HG03460 (cell line): Measurements from ENCODE around the gene ADH4.
"Not testable (repeated sequence)": the region's sequence is repeated elsewhere in the genome, so short reads cannot be mapped to it uniquely, and the experiment has no call there.

Source experiments
- ATAC-seq: cut with Tn5 transposase; IDR thresholded peaks from one replicate; pipeline ENCODE4 v1.9.1; 2021; ENCODE audit not compliant: unreplicated experiment

Gene ADH4

GRCh38 chr4:99135541-99136162 is 8.4 kb downstream of the ADH4 start:
- no peak for ATAC-seq

- ATAC-seq = no peak
These were observed 9.5 kb downstream of the ADH4 start for GRCh38 chr4:99134586-99134985.

- no peak for ATAC-seq
These were observed 12.7 kb downstream of the ADH4 start for GRCh38 chr4:99131378-99131777.

- ATAC-seq = no peak
These were observed 17.7 kb downstream of the ADH4 start for GRCh38 chr4:99126376-99126775.

- ATAC-seq = no peak
These were observed 23.1 kb downstream of the ADH4 start for GRCh38 chr4:99121008-99121407.

GRCh38 chr4:99120501-99120900 is 23.6 kb downstream of the ADH4 start:
- ATAC-seq = no peak

- no peak for ATAC-seq
These were observed 26.0 kb downstream of the ADH4 start for GRCh38 chr4:99117876-99118693.

- ATAC-seq = not testable (repeated sequence)
These were observed 26.8 kb downstream of the ADH4 start for GRCh38 chr4:99117122-99117841.

GRCh38 chr4:99109286-99109685 is 34.8 kb downstream of the ADH4 start:
- ATAC-seq = not testable (repeated sequence)

GRCh38 chr4:99104153-99104552 is 39.9 kb downstream of the ADH4 start:
- no peak for ATAC-seq

GRCh38 chr4:99103166-99103565 is 40.9 kb downstream of the ADH4 start:
- ATAC-seq = no peak

GRCh38 chr4:99102634-99103033 is 41.5 kb downstream of the ADH4 start:
- ATAC-seq = no peak

- ATAC-seq = no peak
These were observed 43.2 kb downstream of the ADH4 start for GRCh38 chr4:99100876-99101275.

GRCh38 chr4:99099814-99100213 is 44.3 kb downstream of the ADH4 start:
- not testable (repeated sequence) for ATAC-seq

- ATAC-seq = no peak
These were observed 44.8 kb downstream of the ADH4 start for GRCh38 chr4:99099311-99099710.

GRCh38 chr4:99091841-99092240 is 52.3 kb downstream of the ADH4 start:
- ATAC-seq = not testable (repeated sequence)

GRCh38 chr4:99091216-99091575 is 52.9 kb downstream of the ADH4 start:
- ATAC-seq = no peak

- no peak for ATAC-seq
These were observed 53.4 kb downstream of the ADH4 start for GRCh38 chr4:99090481-99091215.

- ATAC-seq = peak; percentile 95
These were observed 55.4 kb downstream of the ADH4 start, which contains the start of gene ADH5 for GRCh38 chr4:99088481-99089365. TSS of gene ADH5 (minus strand) at chr4:99088788. CDS start at chr4:99088700, 88 bp downstream.

- ATAC-seq = peak; percentile 18
These were observed 56.1 kb downstream of the ADH4 start for GRCh38 chr4:99088023-99088449.
